DMS153 treated with DMSO at 0.1 percent for 48 hours (cell line): ENCODE results near the gene FUT2.
A peak's percentile ranks its signal among the peaks of the same experiment; 100 is the strongest.
"Not testable (repeated sequence)": the region's sequence is repeated elsewhere in the genome, so short reads cannot be mapped to it uniquely, and the experiment has no call there.

Source experiments
- DNase-seq: peaks from one replicate; lab custom pipeline; 2025; ENCODE audit not compliant: unreplicated experiment; lab: John Stamatoyannopoulos, UW

The FUT2 gene

DNA sequence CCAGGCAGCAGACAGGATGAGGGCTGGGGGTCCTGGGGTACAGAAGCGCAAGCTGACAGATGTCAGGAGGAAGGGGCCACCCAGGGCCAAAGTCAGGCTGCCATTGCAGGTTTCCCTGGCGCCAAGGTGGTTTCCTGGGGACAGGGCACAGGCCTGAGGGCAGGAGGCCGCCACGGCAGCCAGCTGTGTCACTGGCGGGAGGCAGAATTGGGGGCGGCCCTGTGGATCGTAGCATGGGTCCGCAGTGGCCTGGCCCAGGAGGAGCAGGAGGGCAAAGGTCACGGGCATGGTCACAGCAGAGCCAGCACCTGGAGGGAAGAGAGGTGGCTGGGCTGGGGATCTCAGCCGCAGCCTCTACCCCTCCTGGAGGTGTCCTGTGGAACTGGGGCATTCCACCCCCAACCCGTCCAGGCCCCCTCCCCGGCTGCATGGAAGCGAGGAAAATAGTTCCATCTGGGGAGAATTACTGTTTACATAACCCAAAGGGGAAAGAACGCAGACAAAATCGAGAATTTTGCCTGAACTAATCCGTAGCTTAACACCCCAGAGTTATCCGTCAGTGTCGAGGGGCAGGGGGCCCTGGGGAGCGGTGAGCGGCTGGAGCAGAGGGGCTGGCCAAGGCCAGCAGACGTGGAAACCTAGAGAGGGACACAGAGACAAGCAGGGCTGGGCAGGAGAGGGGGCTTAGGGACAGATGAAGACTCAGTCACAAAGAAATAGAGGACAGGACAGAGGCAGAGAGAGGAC is 24.9 kb upstream of the FUT2 start:
- DNase-seq: no peak

GRCh38 chr19:48671446-48671995 is 24.2 kb upstream of the FUT2 start:
- DNase-seq: no peak

DNA sequence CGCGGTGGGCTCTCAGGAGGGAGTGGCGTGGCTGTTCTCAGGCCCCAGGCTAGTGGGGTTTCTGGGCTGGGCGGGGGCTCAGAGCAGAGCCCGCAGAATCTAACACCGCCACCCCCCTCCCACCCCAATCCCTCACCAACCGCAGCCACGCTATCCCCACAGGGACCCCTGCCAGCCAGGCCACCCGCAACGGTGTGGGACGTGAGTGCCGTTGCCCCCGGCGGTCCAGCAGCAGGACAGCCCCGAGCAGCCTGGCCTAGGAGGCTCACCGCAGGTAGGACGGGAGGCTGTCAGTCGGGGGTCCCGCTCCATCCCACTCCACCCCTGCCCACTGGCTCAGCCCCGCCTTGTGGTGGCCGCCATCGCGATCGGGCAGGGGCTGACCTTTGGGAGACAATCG is 22.8 kb upstream of the FUT2 start, which contains the start of gene NTN5:
TSS of gene NTN5 (minus strand) at position 24 of the 400 bp plus-strand sequence. CDS start 2,031 bp downstream, outside the sequence.
- no peak for DNase-seq

GRCh38 chr19:48673436-48674100 is 22.2 kb upstream of the FUT2 start:
- DNase-seq: no peak

GRCh38 chr19:48674216-48674809 is 21.5 kb upstream of the FUT2 start:
- DNase-seq: no peak

- peak; percentile 87 for DNase-seq
Observed at GRCh38 chr19:48674921-48675824, 20.6 kb upstream of the FUT2 start.

DNA sequence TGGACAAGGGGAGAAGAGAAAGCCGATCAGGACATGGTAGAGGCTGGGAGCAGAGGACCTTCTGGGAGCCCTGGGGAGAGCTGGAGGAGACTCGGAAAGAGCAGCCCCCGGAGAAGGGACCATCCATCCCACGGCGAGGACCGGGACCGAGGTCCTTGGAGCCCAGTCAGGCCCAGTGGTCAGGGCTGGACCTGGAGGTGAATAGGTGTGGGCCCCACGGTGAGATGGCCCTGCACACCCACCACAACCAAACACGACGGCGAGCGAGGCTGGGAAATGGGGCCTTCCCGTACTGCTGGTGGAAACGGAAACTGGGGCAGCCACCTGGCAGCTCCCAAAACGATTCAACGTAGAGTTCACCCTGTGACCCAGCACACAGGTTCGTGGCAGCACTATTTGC is 19.3 kb upstream of the FUT2 start:
- no peak for DNase-seq

DNA sequence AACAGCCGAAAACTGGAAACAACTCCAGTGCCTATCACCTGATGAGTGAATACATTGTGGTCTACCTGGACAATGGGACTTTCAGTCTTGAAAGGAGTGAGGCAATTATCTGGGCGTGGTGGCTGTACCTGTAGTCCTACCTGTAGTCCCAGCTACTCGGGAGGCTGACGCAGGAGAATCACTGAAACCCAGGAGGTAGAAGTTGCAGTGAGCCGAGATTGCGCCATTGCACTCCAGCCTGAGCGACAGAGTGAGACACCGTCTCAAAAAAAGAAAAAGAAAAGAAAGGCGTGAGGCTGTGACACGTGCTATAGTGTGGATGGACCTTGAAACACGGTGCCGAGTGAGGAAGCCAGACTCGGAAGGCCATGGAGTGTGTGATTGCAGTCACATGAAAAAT is 18.9 kb upstream of the FUT2 start:
- DNase-seq: no peak

DNA sequence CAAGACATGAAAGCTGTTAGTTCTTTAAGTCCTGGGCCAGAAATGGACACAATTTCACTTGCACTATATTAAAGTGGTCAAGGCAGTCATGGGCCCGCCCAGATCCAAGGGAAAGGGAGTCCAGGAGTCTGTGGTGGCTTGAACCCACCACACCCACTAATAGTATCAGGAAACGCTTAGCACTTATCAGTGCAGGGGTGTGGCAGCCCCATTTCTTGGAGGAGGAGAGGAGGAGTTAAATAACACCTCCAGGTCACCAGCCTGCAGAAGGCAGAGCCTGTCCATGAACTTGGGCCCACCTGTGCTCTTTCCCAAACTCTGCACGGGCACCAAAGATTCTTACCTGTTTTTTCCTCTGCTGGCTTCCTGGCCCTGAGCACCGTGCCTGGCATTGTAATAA is 17.6 kb upstream of the FUT2 start:
- no peak for DNase-seq

DNA sequence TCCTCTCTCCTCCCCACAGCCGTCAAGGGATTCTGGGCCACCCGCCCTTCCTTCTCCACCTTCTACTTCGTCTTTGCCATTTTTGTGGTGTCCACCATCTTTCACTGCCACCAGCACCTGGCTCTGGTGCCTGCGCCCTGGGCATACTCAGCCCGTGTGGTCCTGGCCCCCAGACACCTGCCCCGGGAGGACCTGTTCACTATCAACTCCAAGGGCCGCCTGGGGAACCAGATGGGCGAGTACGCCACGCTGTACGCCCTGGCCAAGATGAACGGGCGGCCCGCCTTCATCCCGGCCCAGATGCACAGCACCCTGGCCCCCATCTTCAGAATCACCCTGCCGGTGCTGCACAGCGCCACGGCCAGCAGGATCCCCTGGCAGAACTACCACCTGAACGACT is 15.8 kb upstream of the FUT2 start:
- DNase-seq: not testable (repeated sequence)

DNA sequence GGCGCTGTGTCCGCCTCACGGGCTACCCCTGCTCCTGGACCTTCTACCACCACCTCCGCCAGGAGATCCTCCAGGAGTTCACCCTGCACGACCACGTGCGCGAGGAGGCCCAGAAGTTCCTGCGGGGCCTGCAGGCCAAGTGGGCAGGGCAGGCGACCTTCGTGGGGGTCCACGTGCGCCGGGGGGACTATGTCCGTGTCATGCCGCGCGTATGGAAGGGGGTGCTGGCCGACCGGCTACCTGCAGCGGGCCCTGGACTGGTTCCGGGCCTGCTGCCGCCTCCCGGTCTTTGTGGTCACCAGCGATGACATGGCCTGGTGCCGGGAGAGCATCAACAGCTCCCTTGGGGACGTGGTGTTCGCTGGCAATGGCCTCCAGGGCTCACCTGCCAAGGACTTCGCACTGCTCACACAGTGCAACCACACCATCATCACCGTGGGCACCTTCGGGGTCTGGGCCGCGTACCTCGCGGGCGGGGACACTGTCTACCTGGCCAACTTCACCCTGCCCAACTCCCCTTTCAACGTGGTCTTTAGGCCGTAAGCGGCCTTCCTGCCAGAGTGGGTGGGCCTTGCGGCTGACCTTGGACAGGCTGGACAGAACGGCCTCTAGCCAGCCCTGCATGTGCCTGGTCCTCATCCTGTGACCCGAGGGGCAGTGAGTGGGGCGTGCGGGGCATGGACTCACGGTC is 15.2 kb upstream of the FUT2 start:
- DNase-seq: no peak

- no peak for DNase-seq
Observed at GRCh38 chr19:48681127-48681470, 14.7 kb upstream of the FUT2 start.

DNA sequence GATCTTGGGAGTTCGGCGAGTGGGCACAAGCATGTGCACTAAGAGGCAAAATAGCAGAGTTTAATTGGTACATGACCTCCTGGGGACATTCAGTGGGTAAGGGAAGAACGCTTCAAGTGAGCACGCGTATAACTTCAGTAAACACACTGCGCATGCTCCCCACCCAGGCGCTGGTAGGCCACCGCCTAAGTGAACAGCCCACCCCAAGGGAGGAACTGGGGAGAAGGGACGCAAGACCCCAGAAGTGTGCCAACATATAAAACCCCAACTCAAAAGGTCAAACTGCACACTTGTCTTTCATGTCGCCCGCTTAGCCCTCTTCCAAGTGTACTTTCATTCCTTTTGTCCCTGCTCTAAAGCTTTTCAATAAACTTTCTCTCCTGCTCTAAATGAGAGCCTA is 12.4 kb upstream of the FUT2 start:
- peak; percentile 47 for DNase-seq

DNA sequence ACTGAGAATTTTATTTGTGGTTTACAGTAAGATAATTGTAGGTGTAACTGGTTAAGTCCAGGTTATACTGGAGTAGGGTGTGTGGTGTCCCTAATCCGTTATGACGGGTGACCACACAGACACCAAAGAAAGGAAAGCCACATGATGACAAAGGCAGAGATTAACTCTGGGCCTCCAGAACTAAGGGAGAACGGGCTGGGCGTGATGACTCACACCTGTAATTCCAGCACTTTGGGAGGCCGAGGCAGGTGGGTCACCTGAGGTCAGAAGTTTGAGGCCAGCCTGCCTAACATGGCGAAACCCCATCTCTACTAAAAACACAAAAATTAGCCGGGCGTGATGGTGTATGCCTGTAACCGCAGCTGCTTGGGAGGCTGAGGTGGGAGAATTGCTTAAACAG is 10.2 kb upstream of the FUT2 start:
- DNase-seq: no peak

DNA sequence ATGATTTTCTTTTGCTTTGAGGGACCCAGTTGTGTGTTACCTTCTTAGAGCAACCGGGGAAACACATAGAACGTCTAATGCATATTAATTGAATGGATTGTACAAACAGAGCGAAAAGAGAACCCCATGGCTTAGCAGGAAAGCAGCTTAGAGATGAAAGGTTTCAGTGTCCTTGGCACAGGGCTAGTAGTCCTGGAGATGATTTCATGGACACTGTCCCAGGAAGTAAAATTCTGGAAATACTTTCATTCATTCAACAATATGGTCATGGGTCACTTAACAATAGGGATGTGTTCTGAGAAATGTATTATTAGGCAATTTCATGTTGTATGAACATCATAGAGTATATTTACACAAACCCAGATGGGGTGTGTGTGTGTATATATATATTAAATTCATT is 9.7 kb upstream of the FUT2 start:
- DNase-seq: no peak

GRCh38 chr19:48686637-48687036 is 9.1 kb upstream of the FUT2 start:
- not testable (repeated sequence) for DNase-seq

GRCh38 chr19:48687776-48688175 is 8.0 kb upstream of the FUT2 start:
- no peak for DNase-seq

DNA sequence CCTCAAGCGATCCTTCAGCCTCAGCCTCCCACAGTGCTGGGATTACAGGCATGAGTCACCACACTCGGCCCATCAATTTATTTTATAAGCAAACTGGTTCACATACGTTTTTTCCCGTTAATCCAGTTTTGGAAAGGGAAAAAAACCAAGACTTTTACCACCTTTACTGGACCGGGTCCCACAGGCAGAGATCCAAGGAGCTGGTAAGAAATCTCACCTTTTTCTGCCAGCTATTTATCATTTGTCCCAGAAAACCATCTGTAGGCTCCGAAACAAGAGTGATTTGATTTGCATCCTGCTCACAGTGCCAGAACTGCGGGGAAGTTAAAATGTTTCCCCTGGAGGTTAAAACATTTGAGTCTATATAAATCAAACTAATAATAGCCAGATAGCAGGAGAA is 6.3 kb upstream of the FUT2 start:
- DNase-seq: no peak

DNA sequence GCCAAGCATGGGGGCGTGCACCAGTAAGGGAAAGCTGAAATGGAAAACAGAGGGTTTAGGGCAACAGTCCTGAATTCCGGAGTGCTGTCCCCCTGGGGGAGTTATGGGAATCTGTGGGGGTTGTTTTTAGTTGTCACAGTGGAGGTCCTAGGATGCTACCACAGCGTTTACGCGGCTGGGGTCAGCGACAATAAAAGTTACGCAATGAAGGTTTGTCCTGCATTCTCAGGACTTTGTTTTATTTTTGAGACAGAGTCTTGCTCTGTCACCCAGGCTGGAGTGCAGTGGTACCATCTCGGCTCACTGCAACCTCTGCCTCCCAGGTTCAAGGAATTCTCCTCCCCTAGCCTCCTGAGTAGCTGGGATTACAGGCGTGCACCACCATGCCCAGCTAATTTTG is 2.1 kb upstream of the FUT2 start:
- not testable (repeated sequence) for DNase-seq

GRCh38 chr19:48696353-48697010 is 711 bp downstream of the FUT2 start:
- peak; percentile 28 for DNase-seq
